VCaP (cell line): ENCODE results near the gene YBX3.

Experiments
- H3K27ac ChIP-seq: fragments of 450-650 bp; 2 replicates; pipeline ENCODE4 v1.5.1; 2017
- CTCF ChIP-seq: fragments of 450-650 bp; conservative IDR thresholded peaks from 2 replicates; pipeline ENCODE4 v1.5.1; 2017; ENCODE audit warnings: mild to moderate bottlenecking, moderate library complexity

Gene YBX3

GRCh38 chr12:10721651-10722501, 1.2 kb downstream of the YBX3 start:
- no peak for TF ChIP-seq CTCF

GRCh38 chr12:10720974-10721650, 2.0 kb downstream of the YBX3 start:
- TF ChIP-seq CTCF: no peak
- H3K27ac ChIP-seq: peak overlapping the region; percentile 97

More at GRCh38 chr12:10721651-10722501, 1.2 kb downstream of the YBX3 start:
- peak overlapping the region; percentile 97 for H3K27ac ChIP-seq

- TF ChIP-seq CTCF: no peak
- peak overlapping the region; percentile 97 for H3K27ac ChIP-seq
Observed at GRCh38 chr12:10719482-10719881, 3.6 kb downstream of the YBX3 start.

GRCh38 chr12:10718279-10718821, 4.8 kb downstream of the YBX3 start:
- peak overlapping the region; percentile 97 for H3K27ac ChIP-seq
- no peak for TF ChIP-seq CTCF

- H3K27ac ChIP-seq: peak overlapping the region; percentile 97
Observed at GRCh38 chr12:10717410-10717809, 5.7 kb downstream of the YBX3 start.

DNA sequence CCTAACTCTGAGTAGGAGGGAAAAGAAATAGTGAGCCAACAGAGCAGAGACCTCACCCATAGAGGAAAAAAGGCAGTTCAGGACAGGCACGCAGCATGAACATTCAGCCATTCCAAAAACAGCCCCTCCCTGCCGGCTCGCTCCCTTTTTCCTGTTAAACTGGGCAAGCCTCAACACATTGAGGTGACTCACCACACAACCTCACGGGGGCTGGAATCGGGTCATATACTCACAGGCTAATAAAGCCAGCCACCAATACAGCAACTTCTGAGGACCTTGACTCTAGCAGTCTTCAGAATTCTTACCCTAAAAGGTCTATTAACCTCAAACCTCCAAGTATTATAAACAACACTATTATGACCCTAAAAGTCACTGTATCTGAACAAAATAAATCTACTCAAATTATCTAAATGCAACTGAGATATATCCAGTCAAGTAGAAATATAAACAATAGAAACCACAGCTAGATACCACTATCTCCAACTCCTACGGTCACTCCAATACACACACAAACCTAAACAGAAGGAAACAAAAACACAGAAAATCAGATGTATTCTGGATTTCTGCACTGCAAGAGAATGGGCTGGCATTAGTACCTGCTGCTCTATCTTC, 6.3 kb downstream of the YBX3 start:
- peak overlapping the region; percentile 97 for H3K27ac ChIP-seq

More at GRCh38 chr12:10717410-10717809, 5.7 kb downstream of the YBX3 start:
- no peak for TF ChIP-seq CTCF

More for the DNA sequence above, 6.3 kb downstream of the YBX3 start:
- TF ChIP-seq CTCF: no peak
